Kidney (tissue), 14 donors: ENCODE results near the gene ADM2. TPM values are rescaled to one million over a fixed set of nuclear protein-coding genes. Genes with fewer than 3 reads are reported as not detected.
A peak's percentile ranks its signal among the peaks of the same experiment; 100 is the strongest.

Experiments used
- DNase-seq, 5 donors: peaks; one replicate each; pipeline ENCODE4 v3.0.0-alpha.2; 2013 to 2020
- FAIRE-seq: peaks from 2 replicates; lab custom pipeline; 2012; peaks lifted over from hg19 to GRCh38; lab: Jason Lieb, UNC
- H3K27ac ChIP-seq, 2 donors: one replicate each; pipeline ENCODE4 v1.7.0; 2013; ENCODE audit warnings: low read depth in 2 of 2, low read length in 2 of 2, inconsistent platforms in 1 of 2
- H3K27me3 ChIP-seq: one replicate; pipeline ENCODE4 v1.7.1; 2013; ENCODE audit warnings: low read length, inconsistent platforms; ENCODE audit not compliant: control insufficient read depth, insufficient read depth
- H3K36me3 ChIP-seq, 3 donors: one replicate each; pipeline versions ENCODE4 v1.7.0 to v1.7.1; 2013; ENCODE audit warnings: low read length in 3 of 3, control low read depth in 1 of 3, inconsistent platforms in 1 of 3; ENCODE audit not compliant: insufficient read depth in 3 of 3, control insufficient read depth in 2 of 3
- H3K4me1 ChIP-seq, 3 donors: one replicate each; pipeline versions ENCODE4 v1.7.0 to v1.7.1; 2013; ENCODE audit warnings: low read length in 3 of 3, inconsistent platforms in 1 of 3, low read depth in 1 of 3; ENCODE audit not compliant: control insufficient read depth in 2 of 3, insufficient read depth in 2 of 3
- H3K4me3 ChIP-seq, 3 donors: one replicate each; pipeline versions ENCODE4 v1.7.0 to v1.8.1; 2013; ENCODE audit warnings: low read length in 3 of 3, control low read depth in 1 of 3, inconsistent platforms in 1 of 3
- H3K9ac ChIP-seq, 3 donors: one replicate each; pipeline versions ENCODE4 v1.7.0 to v1.7.1; 2013; ENCODE audit warnings: low read length in 3 of 3, control low read depth in 1 of 3, inconsistent platforms in 1 of 3
- H3K9me3 ChIP-seq, 3 donors: one replicate each; pipeline versions ENCODE4 v1.7.0 to v1.7.1; 2013; ENCODE audit warnings: low read length in 3 of 3, control low read depth in 1 of 3, inconsistent platforms in 1 of 3; ENCODE audit not compliant: control insufficient read depth in 2 of 3, insufficient read depth in 1 of 3
- intact Hi-C: fragments of 100-400 bp; cut with DNase I; formaldehyde crosslinking; loops from one replicate; pipeline ENCODE4 v1.11.1; 2022
- polyA plus RNA-seq: library from polyadenylated mRNA; stranded (reverse); fragments of 350-450 nt; fragmentation: Illumina TruSeq; extraction: RNeasy Lipid Tissue Mini Kit (QIAGEN cat#74804); gene quantifications from one replicate; pipeline ENCODE4 v1.2.3, GENCODE V29; 2014; ENCODE audit warnings: low read depth, low replicate concordance; ENCODE audit not compliant: insufficient read depth
- total RNA-seq: library from RNA; stranded (reverse); fragmentation: NEBNext Ultra II Directional; extraction: Animal tissue kit (Norgen Biotek cat#: 25700); gene quantifications from one replicate; pipeline ENCODE4 v1.2.1, GENCODE V29; 2021
- TF ChIP-seq, protein P1 (sequence below): IDR thresholded peaks from 3 replicates; pipeline ENCODE4 v1.5.1; 2012; ENCODE audit warnings: mild to moderate bottlenecking, moderate library complexity, borderline replicate concordance; ENCODE audit not compliant: insufficient read depth; ENCODE audit errors: extremely low read depth
- donor health status: control.
- donor health status: control.
- donor health status: control.
- donor health status: control.
- donor health status: control.
- donor health status: DM: yes; HTN: yes; CAD: no.
- donor health status: Normal renal cell carcinoma (clear cell type).

Gene ADM2
- total and polyA plus RNA-seq, 2 donors from 2014 or later: 8.0 to 10.6 TPM

DNA sequence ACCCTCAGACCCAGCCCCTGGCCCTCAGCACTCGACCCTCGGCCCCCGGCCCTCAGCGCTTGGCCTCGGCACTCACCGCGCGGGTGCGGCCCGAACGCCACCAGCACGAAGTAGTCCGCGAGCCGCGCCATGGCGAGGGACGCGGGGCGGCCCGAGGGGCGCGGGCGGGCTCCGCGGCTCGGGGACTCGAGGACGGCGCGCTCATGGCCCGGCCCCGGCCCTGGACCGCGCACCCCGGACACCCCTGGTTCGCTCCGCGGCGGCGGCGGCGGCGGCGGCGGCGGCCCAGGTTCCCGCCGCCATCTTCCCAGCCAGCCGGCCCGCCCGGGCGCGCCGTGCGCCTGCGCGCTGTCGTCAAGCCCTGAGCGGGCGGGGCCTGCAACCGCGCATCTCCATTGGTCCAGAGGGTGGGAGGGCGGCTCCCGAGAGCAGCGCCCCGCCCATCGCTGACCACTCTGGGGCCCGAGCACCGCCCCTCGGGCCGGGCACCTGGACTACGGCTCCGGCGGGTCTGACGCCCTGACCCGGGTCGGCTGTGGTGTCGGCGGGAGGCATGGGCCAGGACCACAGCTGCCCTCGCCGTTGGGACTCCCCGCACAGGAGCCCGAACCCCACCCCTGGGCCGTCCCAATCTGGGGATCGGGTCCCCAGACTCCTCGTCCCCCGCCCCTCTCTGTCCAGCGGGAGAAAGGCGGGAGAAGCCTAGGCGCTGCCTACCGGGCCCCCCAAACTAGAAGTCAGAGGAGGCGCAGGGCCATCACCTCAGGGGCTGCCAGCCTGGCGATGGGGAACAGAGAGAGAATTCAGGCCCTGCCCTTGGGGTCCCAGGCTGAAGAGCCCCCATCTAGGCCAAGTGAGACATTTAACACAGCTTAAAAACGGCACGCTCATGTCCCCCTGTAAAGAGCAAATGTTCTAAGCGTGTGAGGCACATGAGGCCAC is 6.4 kb upstream of the ADM2 start, which contains the start of gene SBF1:
TSS of gene SBF1 (minus strand) at position 326 of the 942 bp plus-strand sequence. CDS start at position 131, 195 bp downstream.
- Histone ChIP-seq H3K27me3 (peaks cover 2% of the 10 kb centered on the region), H3K4me3 (peak within 1 kb of the TSS; percentile 44 to 72 (median 71)), H3K4me1 (peaks cover 0 to 31% (median 20%) of the 10 kb centered on the region in 3 donors), H3K9ac (peak within 1 kb of the TSS; percentile 36 to 58 (median 48)), H3K36me3 (no peaks in the 10 kb centered on the region), H3K27ac (peak within 1 kb of the TSS in 1 of 2 donors; percentile 60), H3K9me3 (no peaks in the 10 kb centered on the region)
- intact Hi-C loops: no loop called here
- TF ChIP-seq, protein P1, sequence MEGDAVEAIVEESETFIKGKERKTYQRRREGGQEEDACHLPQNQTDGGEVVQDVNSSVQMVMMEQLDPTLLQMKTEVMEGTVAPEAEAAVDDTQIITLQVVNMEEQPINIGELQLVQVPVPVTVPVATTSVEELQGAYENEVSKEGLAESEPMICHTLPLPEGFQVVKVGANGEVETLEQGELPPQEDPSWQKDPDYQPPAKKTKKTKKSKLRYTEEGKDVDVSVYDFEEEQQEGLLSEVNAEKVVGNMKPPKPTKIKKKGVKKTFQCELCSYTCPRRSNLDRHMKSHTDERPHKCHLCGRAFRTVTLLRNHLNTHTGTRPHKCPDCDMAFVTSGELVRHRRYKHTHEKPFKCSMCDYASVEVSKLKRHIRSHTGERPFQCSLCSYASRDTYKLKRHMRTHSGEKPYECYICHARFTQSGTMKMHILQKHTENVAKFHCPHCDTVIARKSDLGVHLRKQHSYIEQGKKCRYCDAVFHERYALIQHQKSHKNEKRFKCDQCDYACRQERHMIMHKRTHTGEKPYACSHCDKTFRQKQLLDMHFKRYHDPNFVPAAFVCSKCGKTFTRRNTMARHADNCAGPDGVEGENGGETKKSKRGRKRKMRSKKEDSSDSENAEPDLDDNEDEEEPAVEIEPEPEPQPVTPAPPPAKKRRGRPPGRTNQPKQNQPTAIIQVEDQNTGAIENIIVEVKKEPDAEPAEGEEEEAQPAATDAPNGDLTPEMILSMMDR: no peak
- DNase-seq (peak; percentile 92 to 97 (median 95)), FAIRE-seq (no peak)

DNA sequence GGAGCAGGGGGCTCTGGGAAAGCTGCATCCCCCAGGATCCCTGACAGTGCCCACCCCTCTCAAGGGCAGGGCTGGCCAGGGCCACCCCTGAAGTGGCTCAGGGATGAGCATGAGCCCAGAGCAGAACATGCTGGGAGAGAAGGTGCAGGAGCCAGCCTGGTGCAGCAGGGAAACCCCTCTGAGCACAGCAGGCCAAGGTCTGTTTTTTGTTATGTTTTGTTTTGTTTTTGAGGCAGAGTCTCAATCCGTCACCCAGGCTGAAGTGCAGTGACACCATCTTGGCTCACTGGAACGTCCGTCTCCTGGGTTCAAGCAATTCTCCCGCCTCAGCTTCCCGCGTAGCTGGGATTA is 5.7 kb upstream of the ADM2 start:
- TF ChIP-seq, protein P1: no peak
- DNase-seq (no peak), FAIRE-seq (no peak)
- Histone ChIP-seq H3K27ac (no peak overlapping the region), H3K27me3 (peaks cover 8% of the 10 kb centered on the region), H3K4me3 (peak overlapping the region in 1 of 3 donors; percentile 60), H3K9me3 (no peaks in the 10 kb centered on the region), H3K36me3 (no peaks in the 10 kb centered on the region), H3K4me1 (peaks cover 0 to 26% (median 17%) of the 10 kb centered on the region in 3 donors), H3K9ac (no peak overlapping the region)
- intact Hi-C loops: no loop called here

DNA sequence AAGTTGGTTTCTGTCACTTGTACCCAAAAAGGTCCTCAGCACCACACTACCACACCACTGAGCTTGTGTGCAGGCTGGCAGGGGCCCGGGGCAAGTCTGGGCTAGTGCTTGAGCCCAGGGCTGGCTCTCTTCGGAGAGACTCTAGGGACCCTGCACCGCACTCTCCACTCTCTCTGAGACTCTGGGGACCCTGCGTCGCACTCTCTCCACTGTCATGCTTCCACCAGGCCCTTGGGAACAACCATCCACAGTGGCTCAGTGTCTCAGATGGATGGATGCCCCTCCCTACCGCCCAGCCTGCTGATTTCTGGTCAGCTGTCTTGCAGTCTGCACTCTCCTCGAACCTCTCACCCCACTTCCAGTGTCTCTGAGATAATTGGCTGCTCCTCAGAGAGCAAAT is 4.5 kb upstream of the ADM2 start:
- FAIRE-seq (no peak), DNase-seq (peak in 1 of 5 donors; percentile 51)
- H3K9me3 ChIP-seq: no peaks in the 10 kb centered on the region
- intact Hi-C loops: no loop called here
- H3K27ac ChIP-seq: no peak overlapping the region
- no peak overlapping the region for H3K4me3 ChIP-seq
- H3K36me3 ChIP-seq: no peaks in the 10 kb centered on the region
- H3K27me3 ChIP-seq: peaks cover 8% of the 10 kb centered on the region
- TF ChIP-seq, protein P1: no peak
- H3K9ac ChIP-seq: no peak overlapping the region
- H3K4me1 ChIP-seq: peaks cover 0 to 20% (median 14%) of the 10 kb centered on the region in 3 donors
